Uterus (tissue), 2 donors: Measurements from ENCODE around the gene KRT33A.

Source experiments
- POLR2A ChIP-seq, 2 donors: fragments of 450-650 bp; IDR thresholded peaks; one replicate each; pipeline ENCODE4 v1.6.1; 2016; ENCODE audit warnings: antibody characterized with exemption in 2 of 2, mild to moderate bottlenecking in 1 of 2, moderate library complexity in 1 of 2
- TF ChIP-seq, protein P1 (sequence below), 4 experiments: fragments of 200-600 bp in 2 of 4; fragments of 450-650 bp in 2 of 4; sonication (generic) in 2 of 4; IDR thresholded peaks; one replicate each; pipeline ENCODE4 v1.5.1; 2016 to 2019; ENCODE audit warnings: antibody characterized with exemption in 4 of 4, mild to moderate bottlenecking in 2 of 4, moderate library complexity in 1 of 4

- TF ChIP-seq, protein P1, sequence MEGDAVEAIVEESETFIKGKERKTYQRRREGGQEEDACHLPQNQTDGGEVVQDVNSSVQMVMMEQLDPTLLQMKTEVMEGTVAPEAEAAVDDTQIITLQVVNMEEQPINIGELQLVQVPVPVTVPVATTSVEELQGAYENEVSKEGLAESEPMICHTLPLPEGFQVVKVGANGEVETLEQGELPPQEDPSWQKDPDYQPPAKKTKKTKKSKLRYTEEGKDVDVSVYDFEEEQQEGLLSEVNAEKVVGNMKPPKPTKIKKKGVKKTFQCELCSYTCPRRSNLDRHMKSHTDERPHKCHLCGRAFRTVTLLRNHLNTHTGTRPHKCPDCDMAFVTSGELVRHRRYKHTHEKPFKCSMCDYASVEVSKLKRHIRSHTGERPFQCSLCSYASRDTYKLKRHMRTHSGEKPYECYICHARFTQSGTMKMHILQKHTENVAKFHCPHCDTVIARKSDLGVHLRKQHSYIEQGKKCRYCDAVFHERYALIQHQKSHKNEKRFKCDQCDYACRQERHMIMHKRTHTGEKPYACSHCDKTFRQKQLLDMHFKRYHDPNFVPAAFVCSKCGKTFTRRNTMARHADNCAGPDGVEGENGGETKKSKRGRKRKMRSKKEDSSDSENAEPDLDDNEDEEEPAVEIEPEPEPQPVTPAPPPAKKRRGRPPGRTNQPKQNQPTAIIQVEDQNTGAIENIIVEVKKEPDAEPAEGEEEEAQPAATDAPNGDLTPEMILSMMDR (IDR thresholded peaks at IDR 0.05) = no peak
- TF ChIP-seq POLR2A (IDR thresholded peaks at IDR 0.05) = no peak
These were observed 26.9 kb upstream of the KRT33A start for GRCh38 chr17:41377546-41377945.
